ENCODE results near the gene IRX2.

IRX2 gene

GRCh38 chr5:2759091-2759490, 7.6 kb upstream of the IRX2 start:
- Histone ChIP-seq H3K4me2 (ENCODE audit: low read length) (no peak overlapping the region), H3K27ac (ENCODE audit: low read length) (no peak overlapping the region), H3K4me3 (ENCODE audit: low read length) (no peak overlapping the region), H4K20me1 (ENCODE audit: insufficient read depth, low read length) (no peaks in the 10 kb centered on the region), H3K36me3 (replicated peaks; ENCODE audit: low read depth, low read length) (no peaks in the 10 kb centered on the region), H3K9me3 (ENCODE audit: insufficient read depth, low read length) (no peaks in the 10 kb centered on the region), H3K79me2 (ENCODE audit: low read length) (no peaks in the 10 kb centered on the region), H3K4me1 (ENCODE audit: low read length) (no peaks in the 10 kb centered on the region), H2AFZ (ENCODE audit: low read depth, low read length) (no peak overlapping the region), H3K27me3 (ENCODE audit: low read depth, low read length) (no peaks in the 10 kb centered on the region), H3K9ac (ENCODE audit: low read length) (no peak overlapping the region)
- no peak for TF ChIP-seq EZH2phosphoT487 (IDR thresholded peaks at IDR 0.05; ENCODE audit: low read depth)
- TF ChIP-seq, protein P1, sequence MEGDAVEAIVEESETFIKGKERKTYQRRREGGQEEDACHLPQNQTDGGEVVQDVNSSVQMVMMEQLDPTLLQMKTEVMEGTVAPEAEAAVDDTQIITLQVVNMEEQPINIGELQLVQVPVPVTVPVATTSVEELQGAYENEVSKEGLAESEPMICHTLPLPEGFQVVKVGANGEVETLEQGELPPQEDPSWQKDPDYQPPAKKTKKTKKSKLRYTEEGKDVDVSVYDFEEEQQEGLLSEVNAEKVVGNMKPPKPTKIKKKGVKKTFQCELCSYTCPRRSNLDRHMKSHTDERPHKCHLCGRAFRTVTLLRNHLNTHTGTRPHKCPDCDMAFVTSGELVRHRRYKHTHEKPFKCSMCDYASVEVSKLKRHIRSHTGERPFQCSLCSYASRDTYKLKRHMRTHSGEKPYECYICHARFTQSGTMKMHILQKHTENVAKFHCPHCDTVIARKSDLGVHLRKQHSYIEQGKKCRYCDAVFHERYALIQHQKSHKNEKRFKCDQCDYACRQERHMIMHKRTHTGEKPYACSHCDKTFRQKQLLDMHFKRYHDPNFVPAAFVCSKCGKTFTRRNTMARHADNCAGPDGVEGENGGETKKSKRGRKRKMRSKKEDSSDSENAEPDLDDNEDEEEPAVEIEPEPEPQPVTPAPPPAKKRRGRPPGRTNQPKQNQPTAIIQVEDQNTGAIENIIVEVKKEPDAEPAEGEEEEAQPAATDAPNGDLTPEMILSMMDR (IDR thresholded peaks at IDR 0.05; ENCODE audit: low read depth, low read length) = no peak

DNA sequence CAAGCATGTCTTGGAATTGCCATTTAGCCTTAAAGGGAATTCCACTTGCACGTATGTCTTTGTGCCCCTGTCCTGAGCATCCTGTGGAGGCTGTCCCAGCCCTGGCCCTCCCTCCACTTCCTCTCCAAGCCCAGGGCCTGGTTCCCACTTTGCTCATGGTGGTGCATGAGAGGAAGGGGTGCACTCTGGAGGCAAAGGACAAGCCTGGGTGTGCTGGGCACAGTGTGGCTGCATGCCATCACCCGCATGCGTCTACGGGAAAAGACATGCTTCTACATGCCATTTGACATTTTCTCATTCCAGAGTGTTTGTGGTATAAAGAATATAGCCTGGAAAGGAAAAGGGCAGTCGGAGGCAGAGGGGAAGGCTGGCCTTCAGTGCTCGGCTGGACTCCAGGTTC, 7.2 kb upstream of the IRX2 start:
- no peak overlapping the region for H3K4me3 ChIP-seq (ENCODE audit: low read length)
- no peak overlapping the region for H3K9ac ChIP-seq (ENCODE audit: low read length)
- H4K20me1 ChIP-seq (ENCODE audit: insufficient read depth, low read length) = no peaks in the 10 kb centered on the region
- H3K36me3 ChIP-seq (replicated peaks; ENCODE audit: low read depth, low read length) = no peaks in the 10 kb centered on the region
- no peak overlapping the region for H3K27ac ChIP-seq (ENCODE audit: low read length)
- H3K9me3 ChIP-seq (ENCODE audit: insufficient read depth, low read length) = no peaks in the 10 kb centered on the region
- H3K4me2 ChIP-seq (ENCODE audit: low read length) = no peak overlapping the region
- H3K4me1 ChIP-seq (ENCODE audit: low read length) = no peaks in the 10 kb centered on the region
- H2AFZ ChIP-seq (ENCODE audit: low read depth, low read length) = no peak overlapping the region
- H3K27me3 ChIP-seq (ENCODE audit: low read depth, low read length) = no peaks in the 10 kb centered on the region
- no peaks in the 10 kb centered on the region for H3K79me2 ChIP-seq (ENCODE audit: low read length)
- TF ChIP-seq, protein P1 (IDR thresholded peaks at IDR 0.05; ENCODE audit: low read depth, low read length) = no peak
- TF ChIP-seq EZH2phosphoT487 (IDR thresholded peaks at IDR 0.05; ENCODE audit: low read depth) = no peak

DNA sequence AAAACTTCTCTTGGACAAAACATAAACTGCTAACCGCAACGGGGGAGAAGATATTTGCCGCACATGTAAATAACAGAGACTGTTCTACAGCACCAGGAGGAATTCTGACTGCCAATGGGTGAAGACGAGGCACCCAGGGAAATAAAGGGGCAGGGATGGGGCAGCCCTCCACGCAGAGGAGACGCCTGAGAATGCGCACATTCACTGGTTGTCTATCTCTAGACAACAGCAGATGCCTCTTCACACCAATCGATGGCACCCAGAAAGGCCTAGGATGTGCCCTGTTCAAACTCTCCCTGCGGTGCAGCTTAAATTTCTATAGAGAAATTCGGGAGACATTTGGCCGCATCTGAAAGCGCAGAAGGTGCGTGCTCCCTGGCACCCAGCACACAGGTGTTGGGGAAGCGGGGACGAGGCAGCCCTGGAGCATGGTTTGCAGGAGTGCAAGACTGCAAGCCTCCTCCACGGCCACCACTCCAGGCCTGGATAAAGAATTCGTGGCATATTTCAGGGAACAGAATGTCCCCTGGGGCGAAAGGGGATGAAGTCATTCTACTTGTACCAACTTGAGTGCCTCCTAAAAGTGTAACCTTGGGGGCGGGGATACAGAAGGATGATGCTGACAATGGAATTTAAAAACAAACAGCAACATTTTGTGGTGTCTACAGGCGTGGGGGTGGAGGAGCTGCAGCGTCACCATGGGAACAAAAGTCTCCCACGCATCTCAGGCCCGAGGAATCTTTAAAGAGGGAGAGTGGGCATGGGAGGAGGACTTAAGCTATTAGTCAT, 6.3 kb upstream of the IRX2 start:
- no peak overlapping the region for H3K4me2 ChIP-seq (ENCODE audit: low read length)
- no peaks in the 10 kb centered on the region for H3K79me2 ChIP-seq (ENCODE audit: low read length)
- H2AFZ ChIP-seq (ENCODE audit: low read depth, low read length) = no peak overlapping the region
- H4K20me1 ChIP-seq (ENCODE audit: insufficient read depth, low read length) = no peaks in the 10 kb centered on the region
- no peaks in the 10 kb centered on the region for H3K4me1 ChIP-seq (ENCODE audit: low read length)
- H3K27ac ChIP-seq (ENCODE audit: low read length) = no peak overlapping the region
- H3K27me3 ChIP-seq (ENCODE audit: low read depth, low read length) = no peaks in the 10 kb centered on the region
- H3K4me3 ChIP-seq (ENCODE audit: low read length) = no peak overlapping the region
- no peak overlapping the region for H3K9ac ChIP-seq (ENCODE audit: low read length)
- TF ChIP-seq, protein P1 (IDR thresholded peaks at IDR 0.05; ENCODE audit: low read depth, low read length) = no peak
- TF ChIP-seq EZH2phosphoT487 (IDR thresholded peaks at IDR 0.05; ENCODE audit: low read depth) = no peak
- H3K9me3 ChIP-seq (ENCODE audit: insufficient read depth, low read length) = no peaks in the 10 kb centered on the region
- no peaks in the 10 kb centered on the region for H3K36me3 ChIP-seq (replicated peaks; ENCODE audit: low read depth, low read length)

GRCh38 chr5:2756211-2757152, 5.0 kb upstream of the IRX2 start:
- H3K27me3 ChIP-seq (ENCODE audit: low read depth, low read length) = no peaks in the 10 kb centered on the region
- no peak overlapping the region for H3K9ac ChIP-seq (ENCODE audit: low read length)

More at GRCh38 chr5:2756211-2757152, 5.0 kb upstream of the IRX2 start:
- no peak overlapping the region for H3K27ac ChIP-seq (ENCODE audit: low read length)
- no peaks in the 10 kb centered on the region for H3K36me3 ChIP-seq (replicated peaks; ENCODE audit: low read depth, low read length)
- no peaks in the 10 kb centered on the region for H3K4me1 ChIP-seq (ENCODE audit: low read length)
- no peaks in the 10 kb centered on the region for H3K9me3 ChIP-seq (ENCODE audit: insufficient read depth, low read length)
- H3K79me2 ChIP-seq (ENCODE audit: low read length) = no peaks in the 10 kb centered on the region
- H2AFZ ChIP-seq (ENCODE audit: low read depth, low read length) = no peak overlapping the region
- TF ChIP-seq, protein P1 (IDR thresholded peaks at IDR 0.05; ENCODE audit: low read depth, low read length) = no peak
- TF ChIP-seq EZH2phosphoT487 (IDR thresholded peaks at IDR 0.05; ENCODE audit: low read depth) = no peak
- H3K4me3 ChIP-seq (ENCODE audit: low read length) = no peak overlapping the region
- H3K4me2 ChIP-seq (ENCODE audit: low read length) = no peak overlapping the region
- no peaks in the 10 kb centered on the region for H4K20me1 ChIP-seq (ENCODE audit: insufficient read depth, low read length)

Data from OCI-LY3 (cell line).